Renal cortical epithelial cell (primary cell): ENCODE measurements around the gene USP36. TPM values are rescaled to one million over a fixed set of nuclear protein-coding genes. Genes with fewer than 3 reads are reported as not detected.
"Not testable (repeated sequence)": the region's sequence is repeated elsewhere in the genome, so short reads cannot be mapped to it uniquely, and the experiment has no call there.

Experiments used
- DNase-seq: peaks from one replicate; pipeline ENCODE4 v3.0.0-alpha.2; 2011; ENCODE audit warnings: low read depth
- total RNA-seq: library from RNA; depleted of rRNA; stranded (reverse); fragments of >200 nt; gene quantifications from 2 replicates; pipeline ENCODE4 v1.2.3, GENCODE V29; 2014

The USP36 gene
- 14.8 and 33.5 TPM in 2 replicates for total RNA-seq

- peak; percentile 95 for DNase-seq
Measured at GRCh38 chr17:78840780-78841611, at the start of gene USP36. USP36 (minus strand) TSS chr17:78840814; CDS start chr17:78836363, 4,451 bp downstream.

- not testable (repeated sequence) for DNase-seq
Measured at GRCh38 chr17:78890096-78890495, 49.5 kb upstream of the USP36 start.

- no peak for DNase-seq
Measured at GRCh38 chr17:78889531-78889930, 48.9 kb upstream of the USP36 start.

GRCh38 chr17:78888941-78889518 is 48.4 kb upstream of the USP36 start:
- no peak for DNase-seq

GRCh38 chr17:78886954-78887353 is 46.3 kb upstream of the USP36 start:
- no peak for DNase-seq

- DNase-seq: no peak
Measured at GRCh38 chr17:78885956-78886355, 45.3 kb upstream of the USP36 start.

- DNase-seq: no peak
Measured at GRCh38 chr17:78884876-78885667, 44.5 kb upstream of the USP36 start.

GRCh38 chr17:78884148-78884825 is 43.7 kb upstream of the USP36 start:
- DNase-seq: no peak

GRCh38 chr17:78883533-78884131 is 43.0 kb upstream of the USP36 start:
- DNase-seq: peak; percentile 93

GRCh38 chr17:78883089-78883532 is 42.5 kb upstream of the USP36 start:
- peak; percentile 82 for DNase-seq

GRCh38 chr17:78882540-78883088 is 42.0 kb upstream of the USP36 start:
- no peak for DNase-seq

GRCh38 chr17:78879635-78880186 is 39.1 kb upstream of the USP36 start:
- peak; percentile 52 for DNase-seq

- DNase-seq: no peak
Measured at GRCh38 chr17:78878871-78879527, 38.4 kb upstream of the USP36 start.

GRCh38 chr17:78878261-78878660 is 37.6 kb upstream of the USP36 start:
- DNase-seq: no peak

GRCh38 chr17:78876954-78877517 is 36.4 kb upstream of the USP36 start:
- DNase-seq: not testable (repeated sequence)

GRCh38 chr17:78876094-78876597 is 35.5 kb upstream of the USP36 start:
- no peak for DNase-seq

GRCh38 chr17:78875363-78876093 is 34.9 kb upstream of the USP36 start:
- DNase-seq: peak; percentile 33

GRCh38 chr17:78873519-78874340 is 33.1 kb upstream of the USP36 start:
- DNase-seq: peak; percentile 22
